Mesenchymal stem cell (in vitro differentiated cells and primary cell): ENCODE results near the gene PDE4B.

Source experiments
- DNase-seq: peaks from one replicate; pipeline ENCODE4 v3.0.0-alpha.2; 2013
- H2AFZ ChIP-seq: one replicate; pipeline ENCODE4 v1.6.1; 2013; ENCODE audit warnings: low read depth, mild to moderate bottlenecking, control low read depth, inconsistent platforms, low read length, moderate library complexity
- H2AK5ac ChIP-seq: 2 replicates; pipeline ENCODE4 v1.6.1; 2013; ENCODE audit warnings: low read length, moderate library complexity, mild to moderate bottlenecking, inconsistent platforms; ENCODE audit not compliant: severe bottlenecking
- H2BK120ac ChIP-seq: one replicate; pipeline ENCODE4 v1.6.1; 2013; ENCODE audit warnings: low read depth, mild to moderate bottlenecking, inconsistent platforms, low read length, moderate library complexity
- H2BK12ac ChIP-seq, 2 experiments: one replicate each; pipeline ENCODE4 v1.6.1; 2013; ENCODE audit warnings: inconsistent platforms in 2 of 2, low read length in 2 of 2, mild to moderate bottlenecking in 2 of 2, moderate library complexity in 2 of 2, control low read depth in 1 of 2
- H2BK15ac ChIP-seq: one replicate; pipeline ENCODE4 v1.6.1; 2013; ENCODE audit warnings: mild to moderate bottlenecking, low read depth, inconsistent platforms; ENCODE audit not compliant: poor library complexity, severe bottlenecking
- H2BK5ac ChIP-seq: 2 replicates; pipeline ENCODE4 v1.6.1; 2013; ENCODE audit warnings: low read depth, mild to moderate bottlenecking, low read length, control low read depth, inconsistent platforms; ENCODE audit not compliant: poor library complexity, severe bottlenecking
- H3K14ac ChIP-seq, 2 experiments: one replicate each; pipeline ENCODE4 v1.6.1; 2013; ENCODE audit warnings: inconsistent platforms in 2 of 2, low read length in 2 of 2, control low read depth in 1 of 2, mild to moderate bottlenecking in 1 of 2, moderate library complexity in 1 of 2
- H3K18ac ChIP-seq, 2 experiments: one replicate each; pipeline ENCODE4 v1.6.1; 2013; ENCODE audit warnings: inconsistent platforms in 2 of 2, low read length in 2 of 2, control low read depth in 1 of 2, low read depth in 1 of 2, mild to moderate bottlenecking in 1 of 2
- H3K23ac ChIP-seq, 2 experiments: one replicate each; pipeline ENCODE4 v1.6.1; 2013; ENCODE audit warnings: inconsistent platforms in 2 of 2, low read length in 2 of 2, mild to moderate bottlenecking in 2 of 2, moderate library complexity in 2 of 2, control low read depth in 1 of 2
- H3K27ac ChIP-seq: 2 replicates; pipeline ENCODE4 v1.5.1; 2013; ENCODE audit warnings: mild to moderate bottlenecking, moderate library complexity, low read length, control low read depth, inconsistent platforms; ENCODE audit not compliant: poor library complexity, severe bottlenecking
- H3K27me3 ChIP-seq, 2 experiments: 2 replicates each; pipeline versions ENCODE4 v1.6.1 to v1.7.0; 2013; ENCODE audit warnings: low read length in 2 of 2, mild to moderate bottlenecking in 2 of 2, moderate library complexity in 2 of 2, control low read depth in 1 of 2, inconsistent platforms in 1 of 2; ENCODE audit not compliant: control insufficient read depth in 1 of 2, insufficient read depth in 1 of 2
- H3K36me3 ChIP-seq, 2 experiments: 2 replicates each; pipeline versions ENCODE4 v1.6.1 to v1.7.0; 2013; ENCODE audit warnings: low read length in 2 of 2, control low read depth in 1 of 2, inconsistent platforms in 1 of 2, low read depth in 1 of 2, mild to moderate bottlenecking in 1 of 2; ENCODE audit not compliant: insufficient read depth in 2 of 2, control insufficient read depth in 1 of 2
- H3K4ac ChIP-seq, 2 experiments: one replicate each; pipeline ENCODE4 v1.6.1; 2013; ENCODE audit warnings: inconsistent platforms in 2 of 2, low read length in 2 of 2, mild to moderate bottlenecking in 2 of 2, moderate library complexity in 2 of 2, control low read depth in 1 of 2, low read depth in 1 of 2
- H3K4me1 ChIP-seq: 2 replicates; pipeline ENCODE4 v1.6.1; 2013; ENCODE audit warnings: low read depth, low read length, control low read depth; ENCODE audit not compliant: control insufficient read depth, insufficient read depth
- H3K4me2 ChIP-seq: 2 replicates; pipeline ENCODE4 v1.6.1; 2013; ENCODE audit warnings: low read length, mild to moderate bottlenecking, inconsistent platforms; ENCODE audit not compliant: poor library complexity, severe bottlenecking
- H3K4me3 ChIP-seq, 2 experiments: 2 replicates each; pipeline versions ENCODE4 v1.5.1 to v1.7.0; 2013; ENCODE audit warnings: low read length in 2 of 2, mild to moderate bottlenecking in 2 of 2, control low read depth in 1 of 2, low read depth in 1 of 2; ENCODE audit not compliant: insufficient read depth in 1 of 2
- H3K79me1 ChIP-seq: replicated peaks from 2 replicates; pipeline ENCODE4 v1.6.1; 2013; ENCODE audit warnings: mild to moderate bottlenecking, control low read depth, low read length, inconsistent platforms; ENCODE audit not compliant: poor library complexity, severe bottlenecking
- H3K9ac ChIP-seq: 2 replicates; pipeline ENCODE4 v1.7.0; 2013; ENCODE audit warnings: mild to moderate bottlenecking, low read length, moderate library complexity
- H3K9me3 ChIP-seq: 2 replicates; pipeline ENCODE4 v1.7.0; 2013; ENCODE audit warnings: mild to moderate bottlenecking, low read length; ENCODE audit not compliant: control insufficient read depth
- H4K8ac ChIP-seq: one replicate; pipeline ENCODE4 v1.6.1; 2013; ENCODE audit warnings: inconsistent platforms, mild to moderate bottlenecking, low read length, moderate library complexity
- H4K91ac ChIP-seq: one replicate; pipeline ENCODE4 v1.6.1; 2013; ENCODE audit warnings: mild to moderate bottlenecking, low read length, inconsistent platforms
- WGBS: methylation state at CpG from one replicate; pipeline ENCODE4 v1.1.7; 2013; ENCODE audit warnings: mixed read lengths; 5-methylcytosine and 5-hydroxymethylcytosine counted together

The PDE4B gene

DNA sequence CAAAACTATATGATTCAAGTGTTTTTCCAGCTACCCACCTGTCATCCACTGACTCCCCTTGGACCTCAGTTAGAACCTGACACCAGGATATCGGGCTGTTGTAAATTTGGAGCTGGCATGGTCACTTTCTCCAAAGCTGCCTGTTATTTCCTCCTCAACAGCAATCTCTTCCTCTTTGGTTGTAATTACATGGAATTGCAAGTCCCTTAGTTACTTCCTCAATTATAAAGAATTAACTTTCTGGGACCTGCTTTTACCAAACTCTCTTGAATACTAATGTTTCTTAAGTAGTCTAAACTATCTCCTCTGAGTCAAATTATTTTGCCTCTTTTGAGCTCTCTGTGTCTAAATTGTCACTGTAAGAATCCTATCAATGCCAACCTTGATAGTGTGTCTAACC is 590.9 kb downstream of the PDE4B start:
- H3K4ac ChIP-seq, result no peak overlapping the region
- no peak for DNase-seq

DNA sequence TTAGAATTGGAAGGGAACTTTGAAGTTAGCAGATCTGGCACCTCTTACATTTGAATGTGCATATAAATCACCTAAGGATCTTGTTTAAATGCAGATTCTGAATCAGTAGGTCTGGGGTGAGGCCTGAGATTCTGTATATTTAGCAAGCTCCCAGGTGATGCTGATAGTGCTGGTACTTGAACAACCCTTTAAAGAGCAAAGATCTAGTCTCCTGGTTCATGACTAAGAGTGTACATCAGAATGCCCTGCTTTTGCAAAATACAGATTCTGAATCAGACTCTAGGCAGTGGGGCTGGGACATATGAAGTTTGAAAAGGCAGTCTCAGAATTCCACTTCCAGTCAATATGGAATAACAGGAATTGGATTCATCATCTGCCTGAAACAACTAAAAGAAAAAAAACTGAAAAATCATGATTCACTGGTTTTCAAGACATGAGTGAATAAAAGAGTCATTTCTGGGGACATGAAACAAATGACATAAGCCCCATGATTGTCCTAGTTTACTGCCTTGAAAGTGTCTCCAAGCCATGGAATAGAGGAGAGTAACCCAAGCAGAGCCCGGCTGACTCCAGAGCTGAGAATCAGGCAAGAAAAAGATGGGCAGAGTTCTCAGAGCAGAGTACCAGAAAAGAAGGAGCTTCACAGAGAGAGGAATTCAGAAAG is 591.7 kb downstream of the PDE4B start:
- Histone ChIP-seq H3K9me3 (peaks cover 22% of the 10 kb centered on the region), H2AK5ac (no peak overlapping the region), H3K27me3 (no peaks in the 10 kb centered on the region), H3K36me3 (no peaks in the 10 kb centered on the region), H2BK120ac (no peak overlapping the region), H2AFZ (no peak overlapping the region), H3K4me3 (no peak overlapping the region), H3K9ac (no peak overlapping the region), H3K27ac (no peak overlapping the region), H3K4me2 (no peak overlapping the region), H3K14ac (no peak overlapping the region), H3K79me1 (no peaks in the 10 kb centered on the region), H2BK12ac (no peak overlapping the region), H3K4me1 (no peaks in the 10 kb centered on the region), H2BK15ac (no peak overlapping the region), H3K23ac (no peak overlapping the region), H3K4ac (no peak overlapping the region), H4K8ac (no peak overlapping the region), H4K91ac (no peak overlapping the region), H3K18ac (no peak overlapping the region), H2BK5ac (no peak overlapping the region)
- DNase-seq, result no peak
- 94% methylated on average over 1 of the region's 1 CpG for WGBS

More for the DNA sequence above, 590.9 kb downstream of the PDE4B start:
- H3K9ac ChIP-seq, result no peak overlapping the region
- H3K4me3 ChIP-seq, result no peak overlapping the region
- H3K4me1 ChIP-seq, result no peaks in the 10 kb centered on the region
- no peak overlapping the region for H3K14ac ChIP-seq
- H2BK5ac ChIP-seq, result no peak overlapping the region
- no peak overlapping the region for H4K8ac ChIP-seq
- H3K27me3 ChIP-seq, result no peaks in the 10 kb centered on the region
- H3K9me3 ChIP-seq, result peaks cover 22% of the 10 kb centered on the region
- no peak overlapping the region for H3K23ac ChIP-seq
- H3K4me2 ChIP-seq, result no peak overlapping the region
- H3K27ac ChIP-seq, result no peak overlapping the region
- H2AFZ ChIP-seq, result no peak overlapping the region
- no peak overlapping the region for H3K18ac ChIP-seq
- no peaks in the 10 kb centered on the region for H3K36me3 ChIP-seq
- H2BK15ac ChIP-seq, result no peak overlapping the region
- H2AK5ac ChIP-seq, result no peak overlapping the region
- H2BK12ac ChIP-seq, result peak overlapping the region in 1 of 2 experiments; percentile 59
- H3K79me1 ChIP-seq, result no peaks in the 10 kb centered on the region
- WGBS, result 100% methylated on average over 1 of the region's 1 CpG
- H2BK120ac ChIP-seq, result no peak overlapping the region
- H4K91ac ChIP-seq, result no peak overlapping the region

DNA sequence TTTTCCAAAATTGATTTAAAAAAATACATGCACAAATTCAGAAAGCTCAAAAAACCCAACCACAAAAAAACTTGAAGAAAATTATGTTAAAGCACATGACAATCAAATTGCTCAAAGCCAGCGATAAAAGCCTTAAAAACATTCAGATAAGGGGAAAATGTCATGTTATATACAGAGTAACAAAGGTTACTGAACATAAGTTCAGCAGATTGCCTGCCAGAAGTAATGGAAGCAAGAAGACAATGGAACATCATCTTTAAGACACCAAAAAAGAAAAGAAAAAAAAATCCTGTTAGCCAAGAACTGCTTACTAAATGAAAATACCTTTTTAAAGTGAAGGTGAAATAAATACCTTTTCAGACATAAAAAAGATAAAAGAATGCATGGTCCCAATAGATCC is 594.0 kb downstream of the PDE4B start:
- Histone ChIP-seq H2BK15ac (no peak overlapping the region), H2AK5ac (no peak overlapping the region), H2AFZ (no peak overlapping the region), H3K4me3 (no peak overlapping the region), H2BK12ac (no peak overlapping the region), H4K8ac (no peak overlapping the region), H3K18ac (no peak overlapping the region), H4K91ac (no peak overlapping the region), H3K23ac (no peak overlapping the region), H3K9ac (no peak overlapping the region), H2BK120ac (no peak overlapping the region), H2BK5ac (no peak overlapping the region), H3K4me1 (no peaks in the 10 kb centered on the region), H3K4me2 (no peak overlapping the region), H3K79me1 (no peaks in the 10 kb centered on the region), H3K9me3 (peaks cover 27% of the 10 kb centered on the region), H3K36me3 (no peaks in the 10 kb centered on the region), H3K4ac (no peak overlapping the region), H3K27ac (no peak overlapping the region), H3K27me3 (no peaks in the 10 kb centered on the region), H3K14ac (no peak overlapping the region)
- no CpG with 5 or more reads among the region's 1 CpG for WGBS
- no peak for DNase-seq

DNA sequence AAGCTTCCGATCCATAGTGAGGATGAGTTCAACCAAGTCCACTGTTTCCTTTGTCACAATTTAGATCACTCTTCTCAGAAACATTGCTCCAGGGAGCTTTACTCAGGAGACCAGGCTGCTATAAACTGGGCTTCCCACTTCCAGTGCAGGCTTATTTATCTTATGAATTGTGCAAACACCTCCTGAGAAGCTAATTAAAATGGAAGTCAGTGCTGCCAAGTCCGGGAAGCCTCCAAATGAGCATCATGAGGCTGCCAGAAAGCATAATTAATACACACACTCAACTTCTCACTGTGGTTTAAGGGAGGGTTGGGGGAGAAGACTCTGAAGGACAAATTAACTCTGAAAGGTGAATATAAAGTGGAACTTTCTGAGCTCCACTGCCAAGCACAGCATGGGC is 596.2 kb downstream of the PDE4B start:
- Histone ChIP-seq H3K79me1 (no peaks in the 10 kb centered on the region), H4K8ac (no peak overlapping the region), H3K36me3 (no peaks in the 10 kb centered on the region), H3K4me1 (peaks cover 2% of the 10 kb centered on the region), H3K4me2 (no peak overlapping the region), H4K91ac (no peak overlapping the region), H3K27me3 (no peaks in the 10 kb centered on the region), H3K4me3 (no peak overlapping the region), H2BK12ac (no peak overlapping the region), H3K14ac (no peak overlapping the region), H2BK15ac (no peak overlapping the region), H2BK120ac (no peak overlapping the region), H3K9me3 (peaks cover 27% of the 10 kb centered on the region), H3K27ac (no peak overlapping the region), H3K9ac (no peak overlapping the region), H2AK5ac (no peak overlapping the region), H3K23ac (no peak overlapping the region), H3K18ac (no peak overlapping the region), H2AFZ (no peak overlapping the region), H2BK5ac (no peak overlapping the region), H3K4ac (no peak overlapping the region)
- DNase-seq, result no peak
- WGBS, result 98% methylated on average over 1 of the region's 2 CpGs
